GM23338 (cell line): ENCODE results near the gene CCDC24. TPM values are rescaled to one million over a fixed set of nuclear protein-coding genes. Genes with fewer than 3 reads are reported as not detected.

Source experiments
- ATAC-seq: fragments of 200-7000 bp; cut with Tn5 transposase; 3 replicates; pipeline ENCODE4 v1.9.1; 2020
- DNase-seq: peaks from one replicate; pipeline ENCODE4 v3.0.0-alpha.2; 2015; ENCODE audit warnings: low spot score
- H2AFZ ChIP-seq: fragments of 200-600 bp; sonication (generic); 2 replicates; pipeline ENCODE4 v1.8.0; 2016; ENCODE audit warnings: antibody characterized with exemption, mild to moderate bottlenecking, moderate library complexity
- H3F3A ChIP-seq: fragments of 200-600 bp; sonication (generic); replicated peaks from 2 replicates; pipeline ENCODE4 v1.8.0; 2017; ENCODE audit warnings: antibody characterized with exemption, mixed run types, low read depth
- H3K27ac ChIP-seq: fragments of 200-600 bp; sonication (generic); 2 replicates; pipeline ENCODE4 v1.6.1; 2016; ENCODE audit warnings: low read depth
- H3K27me3 ChIP-seq: fragments of 200-600 bp; sonication (generic); 2 replicates; pipeline ENCODE4 v1.8.0; 2016; ENCODE audit warnings: mild to moderate bottlenecking, mixed run types, moderate library complexity; ENCODE audit not compliant: insufficient read depth
- H3K36me3 ChIP-seq: fragments of 200-600 bp; sonication (generic); 2 replicates; pipeline ENCODE4 v1.8.0; 2016; ENCODE audit warnings: mild to moderate bottlenecking; ENCODE audit not compliant: insufficient read depth
- H3K4me1 ChIP-seq: fragments of 200-600 bp; sonication (generic); 2 replicates; pipeline ENCODE4 v1.8.0; 2016; ENCODE audit warnings: mild to moderate bottlenecking, moderate library complexity; ENCODE audit not compliant: insufficient read depth
- H3K4me2 ChIP-seq: fragments of 200-600 bp; sonication (generic); 2 replicates; pipeline ENCODE4 v1.7.1; 2017; ENCODE audit warnings: mixed run types
- H3K4me3 ChIP-seq: fragments of 200-600 bp; sonication (generic); 2 replicates; pipeline ENCODE4 v1.6.1; 2016; ENCODE audit warnings: mixed run types
- H3K79me2 ChIP-seq: fragments of 200-600 bp; sonication (generic); replicated peaks from 2 replicates; pipeline ENCODE4 v1.8.0; 2017; ENCODE audit warnings: mild to moderate bottlenecking; ENCODE audit not compliant: insufficient read depth
- H3K9me2 ChIP-seq: fragments of 200-600 bp; sonication (generic); 2 replicates; pipeline ENCODE4 v1.8.0; 2017; ENCODE audit not compliant: insufficient read depth
- H4K20me1 ChIP-seq: fragments of 200-600 bp; sonication (generic); replicated peaks from 2 replicates; pipeline ENCODE4 v1.8.0; 2017; ENCODE audit warnings: mild to moderate bottlenecking; ENCODE audit not compliant: insufficient read depth
- H3K27ac Mint-ChIP-seq: 2 replicates; pipeline ENCODE4 v1.8.0; 2020; ENCODE audit warnings: inconsistent platforms, mild to moderate bottlenecking, moderate library complexity, mixed read lengths
- H3K27me3 Mint-ChIP-seq: 3 replicates; pipeline ENCODE4 v1.8.0; 2022; ENCODE audit warnings: low read depth, mild to moderate bottlenecking, moderate library complexity, mixed read lengths, inconsistent platforms; ENCODE audit not compliant: insufficient read depth, poor library complexity
- H3K36me3 Mint-ChIP-seq: 3 replicates; pipeline ENCODE4 v1.8.0; 2021; ENCODE audit warnings: low read depth, mild to moderate bottlenecking, inconsistent platforms, moderate library complexity, mixed read lengths
- H3K4me1 Mint-ChIP-seq: 3 replicates; pipeline ENCODE4 v1.8.0; 2020; ENCODE audit warnings: mild to moderate bottlenecking, inconsistent platforms, mixed read lengths
- H3K4me3 Mint-ChIP-seq: 3 replicates; pipeline ENCODE4 v1.8.0; 2021; ENCODE audit warnings: moderate library complexity, mild to moderate bottlenecking, inconsistent platforms, mixed read lengths
- H3K9me3 Mint-ChIP-seq: 3 replicates; pipeline ENCODE4 v1.8.0; 2020; ENCODE audit warnings: moderate library complexity, mild to moderate bottlenecking, inconsistent platforms, mixed read lengths
- CREB1 ChIP-seq: fragments of 250-450 bp; sonication (Bioruptor Pico); IDR thresholded peaks from 2 replicates; pipeline ENCODE4 v1.5.0; 2020; ENCODE audit warnings: low read depth, mild to moderate bottlenecking, moderate library complexity
- CTCF ChIP-seq, 2 experiments: fragments of 200-600 bp in 1 of 2; sonication (generic) in 1 of 2; conservative IDR thresholded peaks; 2 replicates each; pipeline versions ENCODE4 v1.5.1 to v1.6.1; 2016 to 2017; ENCODE audit warnings: antibody characterized with exemption in 2 of 2, low read depth in 2 of 2, mild to moderate bottlenecking in 2 of 2, moderate library complexity in 1 of 2
- ETS1 ChIP-seq: IDR thresholded peaks from 2 replicates; pipeline ENCODE4 v1.6.1; 2016; ENCODE audit warnings: antibody characterized with exemption
- EZH2 ChIP-seq: fragments of 200-600 bp; sonication (generic); IDR thresholded peaks from one replicate; pipeline ENCODE4 v1.8.0; 2017; ENCODE audit warnings: antibody characterized with exemption, mild to moderate bottlenecking, low read depth; ENCODE audit not compliant: unreplicated experiment
- EZH2phosphoT487 ChIP-seq: fragments of 200-600 bp; sonication (generic); IDR thresholded peaks from one replicate; pipeline ENCODE4 v1.8.1; 2018; ENCODE audit warnings: antibody characterized with exemption; ENCODE audit not compliant: unreplicated experiment
- JUNB ChIP-seq: IDR thresholded peaks from one replicate; pipeline ENCODE4 v1.6.1; 2016; ENCODE audit warnings: antibody characterized with exemption; ENCODE audit not compliant: unreplicated experiment
- NANOG ChIP-seq: IDR thresholded peaks from 2 replicates; pipeline ENCODE4 v1.6.1; 2016; ENCODE audit warnings: antibody characterized with exemption, borderline replicate concordance
- STAT1 ChIP-seq: IDR thresholded peaks from one replicate; pipeline ENCODE4 v1.6.1; 2016; ENCODE audit warnings: antibody characterized with exemption; ENCODE audit not compliant: unreplicated experiment
- ZNF114 ChIP-seq: fragments of 250-450 bp; sonication (Bioruptor Pico); IDR thresholded peaks from 2 replicates; pipeline ENCODE4 v1.5.0; 2020; ENCODE audit warnings: mild to moderate bottlenecking, moderate library complexity
- ZNF331 ChIP-seq: fragments of 250-450 bp; sonication (Bioruptor Pico); IDR thresholded peaks from 2 replicates; pipeline ENCODE4 v1.5.0; 2020; ENCODE audit warnings: low read depth, mild to moderate bottlenecking, moderate library complexity
- ZNF462 ChIP-seq: fragments of 250-450 bp; sonication (Bioruptor Pico); IDR thresholded peaks from 2 replicates; pipeline ENCODE4 v1.5.0; 2020; ENCODE audit warnings: mild to moderate bottlenecking, moderate library complexity
- polyA plus RNA-seq: library from polyadenylated mRNA; unstranded; fragments of >200 nt; fragmentation: Nextera tagmentation; extraction: Ambion mirVana; gene quantifications from 2 replicates; pipeline ENCODE4 v1.2.1, GENCODE V29; 2016
- total RNA-seq: library from RNA; depleted of rRNA; stranded (reverse); fragments of >200 nt; shearing (Covaris generic); gene quantifications from 2 replicates; pipeline ENCODE4 v1.2.3, GENCODE V29; 2014

The CCDC24 gene
- total and polyA plus RNA-seq, 2 experiments from 2014 or later = 8.3 to 17.2 TPM

GRCh38 chr1:44040418-44040817, 49.0 kb downstream of the CCDC24 start:
- H3K4me1 Mint-ChIP-seq = peaks cover 6% of the 10 kb centered on the region
- H3K27me3 Mint-ChIP-seq = peaks cover 3% of the 10 kb centered on the region
- DNase-seq = no peak
- no peak overlapping the region for H2AFZ ChIP-seq
- H3K79me2 ChIP-seq = no peaks in the 10 kb centered on the region
- no peaks in the 10 kb centered on the region for H3K9me3 Mint-ChIP-seq
- H3K27me3 ChIP-seq = peaks cover 3% of the 10 kb centered on the region; the same call in 1 of the 2 replicates
- no peaks in the 10 kb centered on the region; the same call in 2 of the 3 replicates for H3K36me3 Mint-ChIP-seq
- no peak overlapping the region for H3K4me2 ChIP-seq
- H3K27ac Mint-ChIP-seq = no peak overlapping the region
- TF ChIP-seq NANOG (no peak), JUNB (no peak)
- no peak overlapping the region for H3K4me3 Mint-ChIP-seq
- no peaks in the 10 kb centered on the region for H3F3A ChIP-seq
- H3K4me1 ChIP-seq = no peaks in the 10 kb centered on the region
- H3K36me3 ChIP-seq = no peaks in the 10 kb centered on the region
- H3K9me2 ChIP-seq = no peaks in the 10 kb centered on the region
- H4K20me1 ChIP-seq = no peaks in the 10 kb centered on the region
- no peak overlapping the region for H3K27ac ChIP-seq
- H3K4me3 ChIP-seq = no peak overlapping the region
- ATAC-seq = no peak

- Histone ChIP-seq H3K36me3 (no peaks in the 10 kb centered on the region), H4K20me1 (no peaks in the 10 kb centered on the region), H3K4me1 (no peaks in the 10 kb centered on the region), H3K4me2 (no peak overlapping the region), H3K4me3 (no peak overlapping the region), H2AFZ (no peak overlapping the region), H3K27ac (no peak overlapping the region), H3K9me2 (no peaks in the 10 kb centered on the region), H3K27me3 (peaks cover 3% of the 10 kb centered on the region; the same call in 1 of the 2 replicates), H3K79me2 (no peaks in the 10 kb centered on the region), H3F3A (no peaks in the 10 kb centered on the region)
- Mint-ChIP-seq H3K27ac (no peak overlapping the region), H3K27me3 (peaks cover 3% of the 10 kb centered on the region), H3K4me3 (no peak overlapping the region), H3K36me3 (no peaks in the 10 kb centered on the region; the same call in 2 of the 3 replicates), H3K9me3 (no peaks in the 10 kb centered on the region), H3K4me1 (peaks cover 6% of the 10 kb centered on the region; the same call in 2 of the 3 replicates)
- TF ChIP-seq CTCF (conservative IDR thresholded peaks at IDR 0.05; ENCODE audit: low read depth in 2 of 2) (no peak), EZH2 (no peak), JUNB (no peak), STAT1 (no peak), ZNF114 (CRISPR knock-in tag) (no peak), CREB1 (no peak), ZNF462 (CRISPR knock-in tag) (no peak), NANOG (no peak), ZNF331 (CRISPR knock-in tag) (no peak), EZH2phosphoT487 (no peak), ETS1 (no peak)
- DNase-seq = no peak
- no peak for ATAC-seq
Measured at GRCh38 chr1:44040846-44041245, 49.4 kb downstream of the CCDC24 start.
